ENCODE measurements around the gene ZNF511.
"Not testable (repeated sequence)": the region's sequence is repeated elsewhere in the genome, so short reads cannot be mapped to it uniquely, and the experiment has no call there.

ZNF511 gene

GRCh38 chr10:133264461-133264860, 44.3 kb upstream of the ZNF511 start:
- Histone ChIP-seq H3K79me2 (ENCODE audit: control insufficient read depth, low read length) (no peaks in the 10 kb centered on the region), H3K9me3 (ENCODE audit: control insufficient read depth, insufficient read depth, low read length) (peaks cover 10% of the 10 kb centered on the region; the same call in 1 of the 2 replicates), H3F3A (ENCODE audit: control insufficient read depth, insufficient read depth) (no peaks in the 10 kb centered on the region), H3K4me3 (ENCODE audit: low read length) (no peak overlapping the region), H4K20me1 (ENCODE audit: control insufficient read depth, insufficient read depth, low read depth, low read length) (no peaks in the 10 kb centered on the region), H3K4me2 (ENCODE audit: low read length) (no peak overlapping the region), H3K27ac (ENCODE audit: low read depth, low read length) (no peak overlapping the region), H3K4me1 (ENCODE audit: control insufficient read depth, low read length) (peaks cover 12% of the 10 kb centered on the region), H3K9me2 (replicated peaks; ENCODE audit: control insufficient read depth, low read length) (no peaks in the 10 kb centered on the region), H3K27me3 (ENCODE audit: control insufficient read depth, low read length) (0 out of 2 replicates have a peak, but pooled peaks cover 6% of the 10 kb centered on the region), H3K36me3 (ENCODE audit: control insufficient read depth, low read length) (no peaks in the 10 kb centered on the region)
- TF ChIP-seq EZH2phosphoT487 (IDR thresholded peaks at IDR 0.05; ENCODE audit: borderline replicate concordance, low read length) (no peak), CTCF (IDR thresholded peaks at IDR 0.05; ENCODE audit: low read depth, low read length, poor library complexity, severe bottlenecking) (no peak)

- not testable (repeated sequence) for H4K20me1 ChIP-seq (ENCODE audit: control insufficient read depth, insufficient read depth, low read depth, low read length); H3F3A ChIP-seq (ENCODE audit: control insufficient read depth, insufficient read depth); H3K27me3 ChIP-seq (ENCODE audit: control insufficient read depth, low read length); H3K4me3 ChIP-seq (ENCODE audit: low read length); H3K4me2 ChIP-seq (ENCODE audit: low read length); H3K9me3 ChIP-seq (ENCODE audit: control insufficient read depth, insufficient read depth, low read length); H3K27ac ChIP-seq (ENCODE audit: low read depth, low read length); H3K79me2 ChIP-seq (ENCODE audit: control insufficient read depth, low read length); H3K9me2 ChIP-seq (replicated peaks; ENCODE audit: control insufficient read depth, low read length); H3K36me3 ChIP-seq (ENCODE audit: control insufficient read depth, low read length); H3K4me1 ChIP-seq (ENCODE audit: control insufficient read depth, low read length)
These were observed 43.7 kb upstream of the ZNF511 start for GRCh38 chr10:133265052-133265451.

GRCh38 chr10:133266056-133266795, 42.5 kb upstream of the ZNF511 start:
- no peaks in the 10 kb centered on the region for H3K79me2 ChIP-seq (ENCODE audit: control insufficient read depth, low read length)
- H3K27ac ChIP-seq (ENCODE audit: low read depth, low read length) = no peak overlapping the region
- H3K4me1 ChIP-seq (ENCODE audit: control insufficient read depth, low read length) = peaks cover 2% of the 10 kb centered on the region
- TF ChIP-seq EZH2phosphoT487 (IDR thresholded peaks at IDR 0.05; ENCODE audit: borderline replicate concordance, low read length) (no peak), CTCF (IDR thresholded peaks at IDR 0.05; ENCODE audit: low read depth, low read length, poor library complexity, severe bottlenecking) (no peak)
- 0 out of 2 replicates have a peak, but pooled peaks cover 3% of the 10 kb centered on the region for H3K27me3 ChIP-seq (ENCODE audit: control insufficient read depth, low read length)
- no peaks in the 10 kb centered on the region for H3F3A ChIP-seq (ENCODE audit: control insufficient read depth, insufficient read depth)
- no peaks in the 10 kb centered on the region for H3K36me3 ChIP-seq (ENCODE audit: control insufficient read depth, low read length)
- H3K4me2 ChIP-seq (ENCODE audit: low read length) = no peak overlapping the region
- H3K4me3 ChIP-seq (ENCODE audit: low read length) = no peak overlapping the region
- H4K20me1 ChIP-seq (ENCODE audit: control insufficient read depth, insufficient read depth, low read depth, low read length) = no peaks in the 10 kb centered on the region
- H3K9me2 ChIP-seq (replicated peaks; ENCODE audit: control insufficient read depth, low read length) = no peaks in the 10 kb centered on the region
- no peaks in the 10 kb centered on the region for H3K9me3 ChIP-seq (ENCODE audit: control insufficient read depth, insufficient read depth, low read length)

GRCh38 chr10:133267293-133267692, 41.4 kb upstream of the ZNF511 start:
- Histone ChIP-seq H3K79me2 (ENCODE audit: control insufficient read depth, low read length) (no peaks in the 10 kb centered on the region), H3K27me3 (ENCODE audit: control insufficient read depth, low read length) (no peaks in the 10 kb centered on the region), H3K4me1 (ENCODE audit: control insufficient read depth, low read length) (no peaks in the 10 kb centered on the region), H3K9me2 (replicated peaks; ENCODE audit: control insufficient read depth, low read length) (no peaks in the 10 kb centered on the region), H3K4me2 (ENCODE audit: low read length) (no peak overlapping the region), H3K9me3 (ENCODE audit: control insufficient read depth, insufficient read depth, low read length) (no peaks in the 10 kb centered on the region), H3K4me3 (ENCODE audit: low read length) (no peak overlapping the region), H3K27ac (ENCODE audit: low read depth, low read length) (no peak overlapping the region), H3K36me3 (ENCODE audit: control insufficient read depth, low read length) (no peaks in the 10 kb centered on the region), H4K20me1 (ENCODE audit: control insufficient read depth, insufficient read depth, low read depth, low read length) (no peaks in the 10 kb centered on the region), H3F3A (ENCODE audit: control insufficient read depth, insufficient read depth) (no peaks in the 10 kb centered on the region)
- TF ChIP-seq EZH2phosphoT487 (IDR thresholded peaks at IDR 0.05; ENCODE audit: borderline replicate concordance, low read length) = no peak
- TF ChIP-seq CTCF (IDR thresholded peaks at IDR 0.05; ENCODE audit: low read depth, low read length, poor library complexity, severe bottlenecking) = no peak

All from DOHH2 (cell line).